Measurements from ENCODE around the gene SCG3.

DNA sequence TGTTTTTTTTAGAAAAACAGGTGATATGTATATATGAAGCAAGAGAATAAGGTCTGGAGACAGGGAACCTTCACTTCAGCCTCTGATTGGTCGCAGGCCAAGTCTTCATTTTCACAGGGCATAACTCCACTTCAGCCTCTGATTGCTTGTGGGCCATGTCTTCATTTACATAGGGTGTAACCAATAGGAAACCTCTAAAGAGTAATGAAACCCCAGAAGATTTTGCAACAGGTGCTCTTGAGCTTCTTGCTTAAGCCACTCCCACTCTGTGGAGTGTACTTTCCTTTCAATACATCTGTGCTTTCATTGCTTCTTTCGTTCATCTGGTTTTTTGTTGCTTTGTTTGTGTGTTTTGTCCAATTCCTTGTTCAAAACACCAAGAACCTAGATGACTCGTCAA is 22.6 kb upstream of the SCG3 start:
- TF ChIP-seq, protein P1, sequence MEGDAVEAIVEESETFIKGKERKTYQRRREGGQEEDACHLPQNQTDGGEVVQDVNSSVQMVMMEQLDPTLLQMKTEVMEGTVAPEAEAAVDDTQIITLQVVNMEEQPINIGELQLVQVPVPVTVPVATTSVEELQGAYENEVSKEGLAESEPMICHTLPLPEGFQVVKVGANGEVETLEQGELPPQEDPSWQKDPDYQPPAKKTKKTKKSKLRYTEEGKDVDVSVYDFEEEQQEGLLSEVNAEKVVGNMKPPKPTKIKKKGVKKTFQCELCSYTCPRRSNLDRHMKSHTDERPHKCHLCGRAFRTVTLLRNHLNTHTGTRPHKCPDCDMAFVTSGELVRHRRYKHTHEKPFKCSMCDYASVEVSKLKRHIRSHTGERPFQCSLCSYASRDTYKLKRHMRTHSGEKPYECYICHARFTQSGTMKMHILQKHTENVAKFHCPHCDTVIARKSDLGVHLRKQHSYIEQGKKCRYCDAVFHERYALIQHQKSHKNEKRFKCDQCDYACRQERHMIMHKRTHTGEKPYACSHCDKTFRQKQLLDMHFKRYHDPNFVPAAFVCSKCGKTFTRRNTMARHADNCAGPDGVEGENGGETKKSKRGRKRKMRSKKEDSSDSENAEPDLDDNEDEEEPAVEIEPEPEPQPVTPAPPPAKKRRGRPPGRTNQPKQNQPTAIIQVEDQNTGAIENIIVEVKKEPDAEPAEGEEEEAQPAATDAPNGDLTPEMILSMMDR (IDR thresholded peaks at IDR 0.05), result no peak
- no peak for TF ChIP-seq POLR2A (IDR thresholded peaks at IDR 0.05)
